ENCODE measurements around the gene MAD2L1BP.

- TF ChIP-seq, protein P1, sequence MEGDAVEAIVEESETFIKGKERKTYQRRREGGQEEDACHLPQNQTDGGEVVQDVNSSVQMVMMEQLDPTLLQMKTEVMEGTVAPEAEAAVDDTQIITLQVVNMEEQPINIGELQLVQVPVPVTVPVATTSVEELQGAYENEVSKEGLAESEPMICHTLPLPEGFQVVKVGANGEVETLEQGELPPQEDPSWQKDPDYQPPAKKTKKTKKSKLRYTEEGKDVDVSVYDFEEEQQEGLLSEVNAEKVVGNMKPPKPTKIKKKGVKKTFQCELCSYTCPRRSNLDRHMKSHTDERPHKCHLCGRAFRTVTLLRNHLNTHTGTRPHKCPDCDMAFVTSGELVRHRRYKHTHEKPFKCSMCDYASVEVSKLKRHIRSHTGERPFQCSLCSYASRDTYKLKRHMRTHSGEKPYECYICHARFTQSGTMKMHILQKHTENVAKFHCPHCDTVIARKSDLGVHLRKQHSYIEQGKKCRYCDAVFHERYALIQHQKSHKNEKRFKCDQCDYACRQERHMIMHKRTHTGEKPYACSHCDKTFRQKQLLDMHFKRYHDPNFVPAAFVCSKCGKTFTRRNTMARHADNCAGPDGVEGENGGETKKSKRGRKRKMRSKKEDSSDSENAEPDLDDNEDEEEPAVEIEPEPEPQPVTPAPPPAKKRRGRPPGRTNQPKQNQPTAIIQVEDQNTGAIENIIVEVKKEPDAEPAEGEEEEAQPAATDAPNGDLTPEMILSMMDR (IDR thresholded peaks at IDR 0.05) = peak; percentile 24 to 48 (median 42)
- TF ChIP-seq POLR2A (IDR thresholded peaks at IDR 0.05) = no peak
Observed at GRCh38 chr6:43668151-43669028, 32.8 kb downstream of the MAD2L1BP start.
